ENCODE measurements around the gene CYP19A1.

CYP19A1 gene

DNA sequence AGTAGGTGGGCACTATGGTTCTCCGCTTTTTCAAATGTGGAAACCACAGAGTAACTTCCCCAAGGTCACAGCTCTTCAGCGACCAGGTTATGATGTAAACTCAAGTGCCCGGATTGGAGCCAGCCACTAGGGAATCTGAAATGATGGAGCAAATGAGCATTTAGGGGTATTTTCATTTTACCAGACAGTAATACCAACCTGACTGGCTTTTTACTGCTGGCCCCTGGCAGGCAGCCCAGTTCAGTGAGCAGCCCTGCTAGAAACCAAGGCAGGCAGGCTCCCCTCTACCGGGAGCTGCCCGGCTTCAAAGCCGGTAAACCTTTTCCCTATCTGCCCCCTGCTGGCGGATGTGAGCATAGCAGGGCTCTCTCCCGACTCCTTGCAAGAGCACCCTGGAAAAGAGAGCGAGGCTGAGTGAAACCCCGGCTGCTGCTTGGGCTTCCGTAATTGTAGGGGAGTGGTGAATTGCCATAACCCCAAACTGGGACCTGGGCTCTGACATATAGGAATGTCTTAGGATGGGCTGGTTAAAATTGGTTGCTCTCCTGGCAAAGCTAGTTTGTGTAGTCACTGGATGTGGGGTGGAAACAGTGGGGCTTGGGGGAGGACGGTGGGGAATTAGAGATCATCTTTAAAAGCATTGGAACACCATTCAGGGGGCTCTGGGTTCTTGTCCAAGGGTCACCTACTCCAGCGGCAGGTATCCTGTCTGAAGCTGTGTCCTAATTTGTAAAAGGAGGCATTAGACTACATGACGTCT, 145.7 kb downstream of the CYP19A1 start:
- Histone ChIP-seq H3K27ac (replicated peaks) (no peak overlapping the region; the same call in 1 of the 2 replicates), H3K4me3 (replicated peaks; ENCODE audit: insufficient read depth, low read length) (no peak overlapping the region), H3K27me3 (ENCODE audit: insufficient read depth, poor library complexity, severe bottlenecking) (no peaks in the 10 kb centered on the region)
- peak; percentile 54 to 90 for DNase-seq (ENCODE audit: low read depth in 1 of 2, low spot score in 1 of 2)
- TF ChIP-seq CTCF (IDR thresholded peaks at IDR 0.05; ENCODE audit: insufficient read depth, low read length): peak; percentile 88
- TF ChIP-seq, protein P1, sequence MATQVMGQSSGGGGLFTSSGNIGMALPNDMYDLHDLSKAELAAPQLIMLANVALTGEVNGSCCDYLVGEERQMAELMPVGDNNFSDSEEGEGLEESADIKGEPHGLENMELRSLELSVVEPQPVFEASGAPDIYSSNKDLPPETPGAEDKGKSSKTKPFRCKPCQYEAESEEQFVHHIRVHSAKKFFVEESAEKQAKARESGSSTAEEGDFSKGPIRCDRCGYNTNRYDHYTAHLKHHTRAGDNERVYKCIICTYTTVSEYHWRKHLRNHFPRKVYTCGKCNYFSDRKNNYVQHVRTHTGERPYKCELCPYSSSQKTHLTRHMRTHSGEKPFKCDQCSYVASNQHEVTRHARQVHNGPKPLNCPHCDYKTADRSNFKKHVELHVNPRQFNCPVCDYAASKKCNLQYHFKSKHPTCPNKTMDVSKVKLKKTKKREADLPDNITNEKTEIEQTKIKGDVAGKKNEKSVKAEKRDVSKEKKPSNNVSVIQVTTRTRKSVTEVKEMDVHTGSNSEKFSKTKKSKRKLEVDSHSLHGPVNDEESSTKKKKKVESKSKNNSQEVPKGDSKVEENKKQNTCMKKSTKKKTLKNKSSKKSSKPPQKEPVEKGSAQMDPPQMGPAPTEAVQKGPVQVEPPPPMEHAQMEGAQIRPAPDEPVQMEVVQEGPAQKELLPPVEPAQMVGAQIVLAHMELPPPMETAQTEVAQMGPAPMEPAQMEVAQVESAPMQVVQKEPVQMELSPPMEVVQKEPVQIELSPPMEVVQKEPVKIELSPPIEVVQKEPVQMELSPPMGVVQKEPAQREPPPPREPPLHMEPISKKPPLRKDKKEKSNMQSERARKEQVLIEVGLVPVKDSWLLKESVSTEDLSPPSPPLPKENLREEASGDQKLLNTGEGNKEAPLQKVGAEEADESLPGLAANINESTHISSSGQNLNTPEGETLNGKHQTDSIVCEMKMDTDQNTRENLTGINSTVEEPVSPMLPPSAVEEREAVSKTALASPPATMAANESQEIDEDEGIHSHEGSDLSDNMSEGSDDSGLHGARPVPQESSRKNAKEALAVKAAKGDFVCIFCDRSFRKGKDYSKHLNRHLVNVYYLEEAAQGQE (IDR thresholded peaks at IDR 0.05; ENCODE audit: insufficient replicate concordance, low read depth): no peak

DNA sequence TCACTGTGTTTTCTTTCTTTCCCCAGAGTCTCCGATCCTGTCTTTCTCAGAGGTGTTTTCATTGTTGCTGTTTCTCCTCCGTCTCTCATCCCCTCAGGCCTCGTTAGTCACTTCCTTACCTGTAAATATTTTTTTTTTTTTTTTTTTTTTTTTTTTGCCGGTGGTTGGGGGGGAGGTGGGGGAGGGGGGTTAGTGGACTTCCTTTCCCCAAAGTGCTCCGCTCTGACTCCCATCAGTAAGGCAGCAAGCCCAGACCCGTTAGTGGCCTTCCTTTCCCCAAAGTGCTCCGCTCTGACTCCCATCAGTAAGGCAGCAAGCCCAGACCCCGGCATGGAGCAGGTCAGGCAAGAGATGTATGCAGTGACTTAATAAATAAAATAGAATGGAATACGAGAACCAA, 146.6 kb downstream of the CYP19A1 start:
- Histone ChIP-seq H3K4me3 (replicated peaks; ENCODE audit: insufficient read depth, low read length) (no peak overlapping the region), H3K27ac (replicated peaks) (no peak overlapping the region; the same call in 1 of the 2 replicates), H3K27me3 (ENCODE audit: insufficient read depth, poor library complexity, severe bottlenecking) (no peaks in the 10 kb centered on the region)
- no peak for DNase-seq (ENCODE audit: low read depth in 1 of 2, low spot score in 1 of 2)
- TF ChIP-seq CTCF (IDR thresholded peaks at IDR 0.05; ENCODE audit: insufficient read depth, low read length): no peak
- no peak for TF ChIP-seq SPI1 (IDR thresholded peaks at IDR 0.05; ENCODE audit: borderline replicate concordance, low read depth)
- TF ChIP-seq, protein P1 (IDR thresholded peaks at IDR 0.05; ENCODE audit: insufficient replicate concordance, low read depth): no peak
- TF ChIP-seq POLR2AphosphoS5 (IDR thresholded peaks at IDR 0.05; ENCODE audit: low read depth): no peak
- no peak for TF ChIP-seq GABPA (IDR thresholded peaks at IDR 0.05; ENCODE audit: low read depth)

GRCh38 chr15:51191072-51191670, 147.2 kb downstream of the CYP19A1 start:
- H3K27me3 ChIP-seq (ENCODE audit: insufficient read depth, poor library complexity, severe bottlenecking): no peaks in the 10 kb centered on the region
- peak overlapping the region; percentile 57 for H3K27ac ChIP-seq (replicated peaks)
- DNase-seq (ENCODE audit: low read depth in 1 of 2, low spot score in 1 of 2): no peak
- H3K4me3 ChIP-seq (replicated peaks; ENCODE audit: insufficient read depth, low read length): no peak overlapping the region
- TF ChIP-seq GABPA (IDR thresholded peaks at IDR 0.05; ENCODE audit: low read depth): no peak
- TF ChIP-seq, protein P1 (IDR thresholded peaks at IDR 0.05; ENCODE audit: insufficient replicate concordance, low read depth): no peak
- TF ChIP-seq CTCF (IDR thresholded peaks at IDR 0.05; ENCODE audit: insufficient read depth, low read length): no peak
- no peak for TF ChIP-seq SPI1 (IDR thresholded peaks at IDR 0.05; ENCODE audit: borderline replicate concordance, low read depth)

Data from HL-60 (cell line).